Endothelial cell of umbilical vein (primary cell): ENCODE results near the gene ITFG1. TPM values are rescaled to one million over a fixed set of nuclear protein-coding genes. Genes with fewer than 3 reads are reported as not detected.

Source experiments
- BruUV-seq: library from RNA; stranded (reverse); fragments of 400-500 nt; replicated peaks from 2 replicates; lab custom pipeline; 2021; lab: Mats Ljungman, UMichigan
- CTCF ChIA-PET: fragments of 300-600, 350-600 bp; sonication (Branson Sonifier 250); formaldehyde crosslinking; loops from one replicate; lab custom pipeline; 2021; ENCODE audit warnings: antibody characterized with exemption, inconsistent platforms; lab: Charles Lee
- POLR2A ChIA-PET: fragments of 300-600, 350-600 bp; sonication (Branson Sonifier 250); formaldehyde crosslinking; loops from one replicate; lab custom pipeline; 2021; ENCODE audit warnings: antibody characterized with exemption, inconsistent platforms; lab: Charles Lee
- DNase-seq: peaks from one replicate; pipeline ENCODE4 v3.0.0-alpha.2; 2011; ENCODE audit warnings: low read depth, low spot score
- FAIRE-seq: peaks from 2 replicates; lab custom pipeline; 2011; peaks lifted over from hg19 to GRCh38; lab: Jason Lieb, UNC
- H2AFZ ChIP-seq: 2 replicates; pipeline ENCODE4 v1.6.0; 2012; ENCODE audit warnings: low read depth, low read length, control low read depth, inconsistent platforms
- H3K27ac ChIP-seq: 2 replicates; pipeline ENCODE4 v1.5.1; 2011; ENCODE audit warnings: low read depth, mild to moderate bottlenecking, control low read depth, low read length, moderate library complexity; ENCODE audit not compliant: insufficient read depth
- H3K27me3 ChIP-seq, 2 experiments: 2 replicates each; pipeline versions ENCODE4 v1.6.0 to v1.6.1; 2011; ENCODE audit warnings: low read length in 2 of 2, mixed read lengths in 1 of 2; ENCODE audit not compliant: control insufficient read depth in 2 of 2, insufficient read depth in 2 of 2
- H3K36me3 ChIP-seq, 2 experiments: 2 replicates in 1 of 2; 3 replicates in 1 of 2; pipeline ENCODE4 v1.5.1; 2011; ENCODE audit warnings: low read length in 2 of 2, mild to moderate bottlenecking in 1 of 2, moderate library complexity in 1 of 2; ENCODE audit not compliant: control insufficient read depth in 2 of 2, insufficient read depth in 2 of 2; ENCODE audit errors: extremely low read depth in 1 of 2
- H3K4me1 ChIP-seq: 3 replicates; pipeline ENCODE4 v1.5.1; 2011; ENCODE audit warnings: mild to moderate bottlenecking, low read length; ENCODE audit not compliant: control insufficient read depth, insufficient read depth; ENCODE audit errors: extremely low read depth
- H3K4me2 ChIP-seq: 2 replicates; pipeline ENCODE4 v1.6.1; 2011; ENCODE audit warnings: low read length, control low read depth, mixed read lengths; ENCODE audit not compliant: insufficient read depth
- H3K4me3 ChIP-seq, 3 experiments: fragments of 200-600 bp in 1 of 3; sonication (generic), shearing (Covaris generic) in 1 of 3; replicated peaks in 1 of 3; 2 replicates each; pipeline ENCODE4 v1.5.1; 2011 to 2016; ENCODE audit warnings: control low read depth in 3 of 3, low read length in 3 of 3, mild to moderate bottlenecking in 2 of 3, inconsistent platforms in 1 of 3, low read depth in 1 of 3, moderate library complexity in 1 of 3; ENCODE audit not compliant: insufficient read depth in 1 of 3
- H3K79me2 ChIP-seq: 2 replicates; pipeline ENCODE4 v1.6.0; 2012; ENCODE audit warnings: low read length, inconsistent platforms; ENCODE audit not compliant: control insufficient read depth, insufficient read depth
- H3K9ac ChIP-seq: replicated peaks from 2 replicates; pipeline ENCODE3; 2011; ENCODE audit warnings: low read length, control low read depth; ENCODE audit not compliant: insufficient read depth; ENCODE audit errors: extremely low read depth
- H3K9me1 ChIP-seq: replicated peaks from 3 replicates; pipeline ENCODE4 v1.6.0; 2011; ENCODE audit warnings: mild to moderate bottlenecking, low read length; ENCODE audit not compliant: control insufficient read depth, insufficient read depth; ENCODE audit errors: extremely low read depth
- H3K9me3 ChIP-seq: replicated peaks from 2 replicates; pipeline ENCODE4 v1.5.1; 2012; ENCODE audit warnings: low read length, inconsistent platforms; ENCODE audit not compliant: control insufficient read depth, insufficient read depth
- H4K20me1 ChIP-seq: replicated peaks from 2 replicates; pipeline ENCODE3; 2011; ENCODE audit warnings: mild to moderate bottlenecking, low read length; ENCODE audit not compliant: control insufficient read depth, insufficient read depth; ENCODE audit errors: extremely low read depth
- EZH2 ChIP-seq: IDR thresholded peaks from 2 replicates; pipeline ENCODE4 v1.6.1; 2012; ENCODE audit warnings: borderline replicate concordance, low read depth, mild to moderate bottlenecking, moderate library complexity, low read length, inconsistent platforms; ENCODE audit not compliant: severe bottlenecking
- FOS ChIP-seq: IDR thresholded peaks from 2 replicates; pipeline ENCODE4 v1.6.1; 2011; ENCODE audit warnings: mild to moderate bottlenecking, low read length, moderate library complexity, borderline replicate concordance; ENCODE audit not compliant: insufficient read depth
- GATA2 ChIP-seq: IDR thresholded peaks from 2 replicates; pipeline ENCODE4 v1.7.0; 2011; ENCODE audit warnings: low read depth, mild to moderate bottlenecking, moderate library complexity, mixed read lengths, low read length; ENCODE audit not compliant: insufficient read length, insufficient read depth
- JUN ChIP-seq: IDR thresholded peaks from 2 replicates; pipeline ENCODE4 v1.6.1; 2011; ENCODE audit warnings: borderline replicate concordance, low read depth; ENCODE audit not compliant: insufficient read length, insufficient read depth
- MYC ChIP-seq: IDR thresholded peaks from one replicate; pipeline ENCODE4 v1.6.1; 2011; ENCODE audit warnings: mild to moderate bottlenecking, low read depth, low read length
- POLR2A ChIP-seq: IDR thresholded peaks from 2 replicates; pipeline ENCODE4 v1.6.1; 2012; ENCODE audit warnings: low read depth, mild to moderate bottlenecking, control low read depth, low read length
- POLR2AphosphoS5 ChIP-seq: IDR thresholded peaks from 2 replicates; pipeline ENCODE4 v1.6.1; 2012; ENCODE audit warnings: low read depth, mild to moderate bottlenecking, control low read depth, low read length, moderate library complexity; ENCODE audit not compliant: insufficient read depth
- dilution Hi-C: fragments of 300-500 bp; cut with MboI; formaldehyde crosslinking; loops from one replicate; pipeline ENCODE4 v1.15.0; 2019; ENCODE audit warnings: low sequenced_read_pairs; ENCODE audit not compliant: extremely low pct_ligation_motif_present
- intact Hi-C: fragments of 100-400 bp; cut with micrococcal nuclease; formaldehyde crosslinking; loops from one replicate; pipeline ENCODE4 v1.10.0; 2022
- polyA plus RNA-seq, 4 experiments: library from polyadenylated mRNA; depleted of rRNA in 3 of 4; stranded (reverse) in 3 of 4; unstranded in 1 of 4; fragments of >200 nt; gene quantifications; 2 replicates each; pipeline versions ENCODE4 v1.2.1 to v1.2.3, GENCODE V29; 2011 to 2012; ENCODE audit warnings: missing spikeins in 1 of 4
- total RNA-seq: library from RNA; stranded (reverse); gene quantifications from 2 replicates; pipeline ENCODE4 v1.2.3, GENCODE V29; 2021
- TF ChIP-seq, protein P1 (sequence below): IDR thresholded peaks from 2 replicates; pipeline ENCODE4 v1.6.1; 2011; ENCODE audit not compliant: insufficient read depth, insufficient read length
- TF ChIP-seq, protein P2 (sequence below), 2 donors: IDR thresholded peaks; 1 replicate in 1 of 2; 2 replicates in 1 of 2; pipeline ENCODE4 v1.5.1; 2011; ENCODE audit warnings: low read length in 2 of 2, mild to moderate bottlenecking in 2 of 2, moderate library complexity in 2 of 2, control low read depth in 1 of 2, inconsistent platforms in 1 of 2, low read depth in 1 of 2; ENCODE audit not compliant: insufficient read depth in 1 of 2; ENCODE audit errors: extremely low read depth in 1 of 2

The ITFG1 gene
- total and polyA plus RNA-seq, 2 donors (not counting 3 experiments of a cell fraction or from before 2014, with no cell fraction given) = 32.1 to 44.2 TPM

DNA sequence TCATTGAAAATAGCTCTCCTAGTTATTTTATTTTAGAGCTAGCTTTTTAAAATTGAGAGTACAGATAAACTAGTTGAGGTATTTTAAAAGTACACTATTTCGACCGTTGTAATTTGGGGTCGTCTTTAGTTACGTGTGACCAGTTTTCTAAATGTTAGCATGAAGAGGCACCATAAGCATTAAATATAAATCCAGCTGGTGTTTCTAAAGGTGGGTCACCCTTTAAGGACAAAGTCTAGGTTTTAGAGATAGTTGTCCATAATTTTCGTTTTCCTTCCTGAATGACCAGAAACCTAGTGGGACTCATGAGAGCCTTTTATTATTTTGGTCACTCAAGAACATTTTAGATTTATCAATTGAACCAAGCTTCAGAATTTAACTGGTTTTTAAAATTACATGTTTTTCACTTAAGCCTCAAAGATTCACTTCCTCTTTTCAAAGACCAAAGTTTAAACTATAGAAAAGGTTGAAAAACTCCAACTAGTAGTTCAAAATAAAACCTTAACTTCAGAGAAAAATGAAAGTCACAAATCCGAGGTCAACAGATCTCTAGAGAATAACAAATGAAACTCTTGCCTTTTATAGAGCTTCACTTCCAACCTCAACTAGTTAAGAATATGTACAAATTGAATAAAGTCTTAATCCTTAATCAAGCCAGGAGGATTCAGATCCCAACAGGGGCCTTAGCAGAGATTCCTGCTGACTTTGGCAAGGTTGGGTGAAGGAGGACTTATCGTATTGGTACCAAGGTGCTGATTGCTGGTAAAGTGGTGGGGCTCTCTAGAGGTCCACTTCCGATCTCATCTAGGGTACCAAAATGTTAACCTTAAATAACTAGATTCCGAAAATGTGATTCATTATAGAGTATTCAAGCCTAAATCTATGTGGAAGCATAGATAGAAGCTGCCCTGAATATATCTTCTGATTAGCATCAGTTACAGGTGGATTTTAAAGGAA, 32.8 kb upstream of the ITFG1 start:
- no peak overlapping the region for H3K9ac ChIP-seq
- ChIA-PET CTCF (interaction anchor here (1.2 to 1.3 kb wide), 3 partner anchors 15 to 562 kb away, joined by 3 read pairs; no protein-coding TSS in a partner anchor), POLR2A (no interaction called here)
- H3K4me3 ChIP-seq = no peak overlapping the region
- no TSS peak for BruUV-seq
- FAIRE-seq = no peak
- TF ChIP-seq, protein P1, sequence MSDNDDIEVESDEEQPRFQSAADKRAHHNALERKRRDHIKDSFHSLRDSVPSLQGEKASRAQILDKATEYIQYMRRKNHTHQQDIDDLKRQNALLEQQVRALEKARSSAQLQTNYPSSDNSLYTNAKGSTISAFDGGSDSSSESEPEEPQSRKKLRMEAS = no peak
- TF ChIP-seq MYC (no peak), POLR2AphosphoS5 (no peak), FOS (no peak), GATA2 (no peak), POLR2A (no peak), JUN (no peak), EZH2 (no peak)
- TF ChIP-seq, protein P2, sequence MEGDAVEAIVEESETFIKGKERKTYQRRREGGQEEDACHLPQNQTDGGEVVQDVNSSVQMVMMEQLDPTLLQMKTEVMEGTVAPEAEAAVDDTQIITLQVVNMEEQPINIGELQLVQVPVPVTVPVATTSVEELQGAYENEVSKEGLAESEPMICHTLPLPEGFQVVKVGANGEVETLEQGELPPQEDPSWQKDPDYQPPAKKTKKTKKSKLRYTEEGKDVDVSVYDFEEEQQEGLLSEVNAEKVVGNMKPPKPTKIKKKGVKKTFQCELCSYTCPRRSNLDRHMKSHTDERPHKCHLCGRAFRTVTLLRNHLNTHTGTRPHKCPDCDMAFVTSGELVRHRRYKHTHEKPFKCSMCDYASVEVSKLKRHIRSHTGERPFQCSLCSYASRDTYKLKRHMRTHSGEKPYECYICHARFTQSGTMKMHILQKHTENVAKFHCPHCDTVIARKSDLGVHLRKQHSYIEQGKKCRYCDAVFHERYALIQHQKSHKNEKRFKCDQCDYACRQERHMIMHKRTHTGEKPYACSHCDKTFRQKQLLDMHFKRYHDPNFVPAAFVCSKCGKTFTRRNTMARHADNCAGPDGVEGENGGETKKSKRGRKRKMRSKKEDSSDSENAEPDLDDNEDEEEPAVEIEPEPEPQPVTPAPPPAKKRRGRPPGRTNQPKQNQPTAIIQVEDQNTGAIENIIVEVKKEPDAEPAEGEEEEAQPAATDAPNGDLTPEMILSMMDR (IDR thresholded peaks at IDR 0.05; ENCODE audit: extremely low read depth in 1 of 2, insufficient read depth in 1 of 2, low read depth in 1 of 2, low read length in 2 of 2) = no peak
- intact Hi-C loops = no loop called here
- no peak overlapping the region for H3K4me2 ChIP-seq
- no peaks in the 10 kb centered on the region for H4K20me1 ChIP-seq
- H3K36me3 ChIP-seq = no peaks in the 10 kb centered on the region
- dilution Hi-C loops = no loop called here
- no peak for DNase-seq
- H3K4me1 ChIP-seq = no peaks in the 10 kb centered on the region
- H3K27ac ChIP-seq = no peak overlapping the region
- H3K27me3 ChIP-seq = no peaks in the 10 kb centered on the region
- no peak overlapping the region for H2AFZ ChIP-seq
- peaks cover 3% of the 10 kb centered on the region for H3K9me3 ChIP-seq
- peaks cover 10% of the 10 kb centered on the region for H3K79me2 ChIP-seq
- H3K9me1 ChIP-seq = no peaks in the 10 kb centered on the region
